Keratinocyte (primary cell): ENCODE measurements around the gene FABP1. TPM values are rescaled to one million over a fixed set of nuclear protein-coding genes. Genes with fewer than 3 reads are reported as not detected.

Experiments
- DNase-seq: peaks from one replicate; pipeline ENCODE4 v3.0.0-alpha.2; 2011; ENCODE audit warnings: low read depth, missing footprints, low spot score
- FAIRE-seq: peaks from 2 replicates; lab custom pipeline; 2011; peaks lifted over from hg19 to GRCh38; lab: Jason Lieb, UNC
- H2AFZ ChIP-seq: 2 replicates; pipeline ENCODE4 v1.6.0; 2012; ENCODE audit warnings: low read length, control low read depth, inconsistent platforms; ENCODE audit not compliant: control insufficient read depth
- H3K27ac ChIP-seq: 2 replicates; pipeline ENCODE4 v1.5.1; 2011; ENCODE audit warnings: low read length; ENCODE audit not compliant: control insufficient read depth, insufficient read depth
- H3K27me3 ChIP-seq: 3 replicates; pipeline ENCODE4 v1.6.0; 2011; ENCODE audit warnings: low read length; ENCODE audit not compliant: control insufficient read depth, insufficient read depth; ENCODE audit errors: extremely low read depth
- H3K36me3 ChIP-seq, 2 experiments: 2 replicates in 1 of 2; 3 replicates in 1 of 2; pipeline ENCODE4 v1.5.1; 2011; ENCODE audit warnings: low read length in 2 of 2, mild to moderate bottlenecking in 1 of 2; ENCODE audit not compliant: control insufficient read depth in 2 of 2, insufficient read depth in 2 of 2; ENCODE audit errors: extremely low read depth in 1 of 2
- H3K4me1 ChIP-seq: 3 replicates; pipeline ENCODE4 v1.5.1; 2011; ENCODE audit warnings: low read length; ENCODE audit not compliant: control insufficient read depth, insufficient read depth; ENCODE audit errors: extremely low read depth
- H3K4me2 ChIP-seq: 3 replicates; pipeline ENCODE4 v1.6.0; 2011; ENCODE audit warnings: low read depth, low read length; ENCODE audit not compliant: control insufficient read depth, insufficient read depth; ENCODE audit errors: extremely low read depth
- H3K4me3 ChIP-seq, 3 experiments: fragments of 200-600 bp in 1 of 3; sonication (generic) in 1 of 3; 2 replicates in 2 of 3; 3 replicates in 1 of 3; pipeline ENCODE4 v1.5.1; 2011 to 2016; ENCODE audit warnings: low read length in 3 of 3, mild to moderate bottlenecking in 3 of 3, control low read depth in 2 of 3, inconsistent platforms in 1 of 3, low read depth in 1 of 3, mixed read lengths in 1 of 3, mixed run types in 1 of 3, moderate library complexity in 1 of 3; ENCODE audit not compliant: control insufficient read depth in 2 of 3, insufficient read depth in 2 of 3; ENCODE audit errors: extremely low read depth in 1 of 3
- H3K79me2 ChIP-seq: 2 replicates; pipeline ENCODE4 v1.6.0; 2012; ENCODE audit warnings: low read length; ENCODE audit not compliant: control insufficient read depth, insufficient read depth
- H3K9ac ChIP-seq: 3 replicates; pipeline ENCODE4 v1.6.0; 2011; ENCODE audit warnings: low read length; ENCODE audit not compliant: control insufficient read depth, insufficient read depth; ENCODE audit errors: extremely low read depth
- H3K9me1 ChIP-seq: 3 replicates; pipeline ENCODE4 v1.6.0; 2011; ENCODE audit warnings: low read length; ENCODE audit not compliant: control insufficient read depth, insufficient read depth; ENCODE audit errors: extremely low read depth
- H3K9me3 ChIP-seq: 2 replicates; pipeline ENCODE4 v1.5.1; 2012; ENCODE audit warnings: low read depth, low read length; ENCODE audit not compliant: control insufficient read depth
- H4K20me1 ChIP-seq: 3 replicates; pipeline ENCODE4 v1.6.0; 2011; ENCODE audit warnings: low read length; ENCODE audit not compliant: control insufficient read depth, insufficient read depth; ENCODE audit errors: extremely low read depth
- CTCF ChIP-seq, 3 experiments: IDR thresholded peaks in 1 of 3; conservative IDR thresholded peaks in 1 of 3; optimal IDR thresholded peaks in 1 of 3; 2 replicates in 2 of 3; 3 replicates in 1 of 3; pipeline versions ENCODE3 to v1.5.1; 2011; ENCODE audit warnings: low read length in 3 of 3, mild to moderate bottlenecking in 3 of 3, moderate library complexity in 2 of 3, control low read depth in 1 of 3, inconsistent platforms in 1 of 3; ENCODE audit not compliant: insufficient read depth in 2 of 3; ENCODE audit errors: extremely low read depth in 1 of 3
- EZH2 ChIP-seq: IDR thresholded peaks from one replicate; pipeline ENCODE4 v1.6.1; 2012; ENCODE audit warnings: inconsistent platforms, mild to moderate bottlenecking, low read length, moderate library complexity
- dilution Hi-C: fragments of 300-500 bp; cut with MboI; formaldehyde crosslinking; loops from one replicate; pipeline ENCODE4 v1.7.0; 2020; ENCODE audit warnings: low sequenced_read_pairs; ENCODE audit not compliant: extremely low pct_ligation_motif_present
- polyA plus RNA-seq, 5 experiments: library from polyadenylated mRNA; depleted of rRNA in 3 of 5; stranded (reverse) in 3 of 5; stranded (forward) in 1 of 5; unstranded in 1 of 5; fragments of >200 nt; gene quantifications; 1 replicate in 1 of 5; 2 replicates in 3 of 5; 3 replicates in 1 of 5; pipeline versions ENCODE4 v1.2.1 to v1.2.3, GENCODE V29; 2011 to 2012; ENCODE audit warnings: missing spikeins in 2 of 5, low read depth in 1 of 5, low replicate concordance in 1 of 5

Gene FABP1
- polyA plus RNA-seq, 1 donor (not counting 4 experiments of a cell fraction or from before 2014, with no cell fraction given): not detected

GRCh38 chr2:88091943-88092342, 35.9 kb downstream of the FABP1 start:
- no peak for DNase-seq
- no peak for TF ChIP-seq CTCF (optimal IDR thresholded peaks at IDR 0.05 in 1 of 3, IDR thresholded peaks at IDR 0.05 in 1 of 3, conservative IDR thresholded peaks at IDR 0.05 in 1 of 3; ENCODE audit: extremely low read depth in 1 of 3, insufficient read depth in 2 of 3, low read length in 3 of 3)
- TF ChIP-seq EZH2: no peak
- H3K27me3 ChIP-seq: peaks cover 4% of the 10 kb centered on the region

GRCh38 chr2:88090446-88091283, 37.2 kb downstream of the FABP1 start:
- no peak for DNase-seq
- Histone ChIP-seq H3K36me3 (no peaks in the 10 kb centered on the region), H4K20me1 (no peaks in the 10 kb centered on the region), H3K27ac (no peak overlapping the region), H3K9me3 (no peaks in the 10 kb centered on the region), H2AFZ (no peak overlapping the region), H3K9ac (no peak overlapping the region), H3K4me2 (no peak overlapping the region), H3K4me1 (no peaks in the 10 kb centered on the region), H3K9me1 (no peaks in the 10 kb centered on the region), H3K27me3 (peaks cover 4% of the 10 kb centered on the region), H3K79me2 (no peaks in the 10 kb centered on the region), H3K4me3 (no peak overlapping the region)
- FAIRE-seq: no peak
- TF ChIP-seq CTCF (optimal IDR thresholded peaks at IDR 0.05 in 1 of 3, IDR thresholded peaks at IDR 0.05 in 1 of 3, conservative IDR thresholded peaks at IDR 0.05 in 1 of 3; ENCODE audit: extremely low read depth in 1 of 3, insufficient read depth in 2 of 3, low read length in 3 of 3) (no peak), EZH2 (no peak)
- dilution Hi-C loops: no loop called here

More at GRCh38 chr2:88091943-88092342, 35.9 kb downstream of the FABP1 start:
- Histone ChIP-seq H3K27ac (no peak overlapping the region), H3K36me3 (no peaks in the 10 kb centered on the region), H3K4me1 (no peaks in the 10 kb centered on the region), H3K4me2 (no peak overlapping the region), H2AFZ (no peak overlapping the region), H4K20me1 (no peaks in the 10 kb centered on the region), H3K79me2 (no peaks in the 10 kb centered on the region), H3K9ac (no peak overlapping the region), H3K9me1 (no peaks in the 10 kb centered on the region), H3K9me3 (no peaks in the 10 kb centered on the region), H3K4me3 (no peak overlapping the region)
- no peak for FAIRE-seq
- dilution Hi-C loops: no loop called here
